ENCODE measurements around the gene BTN1A1.

The BTN1A1 gene

DNA sequence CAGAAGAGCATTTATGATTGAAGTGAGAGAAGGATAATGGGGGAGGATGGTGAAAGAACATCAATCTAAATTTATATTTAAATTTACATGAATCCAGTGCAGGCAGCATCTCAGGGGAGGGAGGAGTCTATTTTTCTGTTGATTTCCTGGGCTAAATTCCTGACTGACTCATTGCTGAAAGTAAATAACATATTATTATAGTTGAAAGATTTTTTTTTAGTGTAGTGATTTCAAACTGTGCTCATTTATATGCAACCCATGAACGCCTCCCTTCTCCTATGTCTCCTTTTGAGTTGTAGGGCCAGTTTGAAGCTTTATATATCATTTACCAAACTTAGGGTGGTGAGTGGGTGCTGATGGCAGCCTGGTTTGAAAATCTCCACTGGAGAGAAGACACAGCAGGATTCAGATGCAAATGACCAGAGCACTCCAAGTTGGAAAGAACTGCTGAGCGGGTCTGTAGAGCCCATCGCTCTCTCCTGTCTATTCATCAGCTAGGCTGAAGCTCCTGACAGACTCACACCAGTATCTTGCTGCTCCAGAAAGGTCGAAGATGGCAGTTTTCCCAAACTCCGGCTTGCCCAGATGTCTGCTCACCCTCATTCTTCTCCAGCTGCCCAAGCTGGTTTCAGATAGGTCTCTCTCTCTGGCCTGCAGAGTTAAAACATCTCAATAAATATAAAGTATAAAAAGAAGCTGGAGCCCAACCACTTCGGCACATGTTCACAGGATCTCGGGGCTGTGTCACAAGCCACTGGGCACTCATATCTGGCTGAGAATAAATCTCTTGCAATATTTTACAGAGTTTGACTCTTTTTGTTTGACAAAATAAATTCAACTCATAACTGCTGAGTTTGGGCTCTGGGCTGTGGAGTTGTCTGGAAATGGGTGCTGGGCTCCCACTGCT lies 24.0 kb upstream of the BTN1A1 start:
- DNase-seq (ENCODE audit: low read depth, low spot score) = no peak

- DNase-seq (ENCODE audit: low read depth, low spot score) = no peak
Measured at GRCh38 chr6:26476896-26477295, 23.2 kb upstream of the BTN1A1 start.

DNA sequence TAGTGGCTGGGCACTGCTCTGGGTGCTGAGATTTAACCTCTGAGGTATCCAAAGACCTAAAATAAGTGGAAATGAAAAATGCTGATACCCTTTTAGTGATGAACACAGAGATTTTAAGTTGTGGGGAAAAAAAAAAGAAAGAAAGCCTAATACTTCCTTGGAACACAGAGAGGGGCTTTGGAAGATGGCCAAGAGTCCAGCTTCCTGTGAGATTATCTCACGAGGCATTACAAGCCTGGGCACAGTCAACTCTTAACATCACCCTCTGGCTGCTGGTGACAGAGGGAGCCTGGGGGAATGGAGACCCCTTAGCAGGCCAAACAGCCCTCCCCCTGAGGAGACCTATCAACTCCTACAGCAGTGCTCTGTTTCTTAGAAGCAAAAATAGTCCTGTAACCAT lies 22.7 kb upstream of the BTN1A1 start:
- no peak for DNase-seq (ENCODE audit: low read depth, low spot score)

GRCh38 chr6:26478100-26478984 lies 21.8 kb upstream of the BTN1A1 start:
- DNase-seq (ENCODE audit: low read depth, low spot score) = no peak

DNA sequence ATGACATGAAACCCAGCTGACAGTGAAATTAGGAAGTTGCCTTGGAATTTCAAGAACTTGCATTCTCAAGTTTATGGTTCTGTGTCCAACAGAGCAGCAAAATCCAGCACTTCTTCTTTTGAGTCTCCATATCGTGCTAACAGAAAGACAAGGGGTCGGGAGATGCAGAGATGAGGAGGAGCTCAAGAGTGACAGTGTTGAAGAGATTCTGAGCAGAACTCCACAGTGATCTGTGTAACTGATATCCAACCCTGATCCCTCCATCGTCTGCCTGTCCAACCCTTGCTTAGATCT lies 21.2 kb upstream of the BTN1A1 start:
- no peak for DNase-seq (ENCODE audit: low read depth, low spot score)

- no peak for DNase-seq (ENCODE audit: low read depth, low spot score)
Measured at GRCh38 chr6:26482338-26482737, 17.8 kb upstream of the BTN1A1 start.

- no peak for DNase-seq (ENCODE audit: low read depth, low spot score)
Measured at GRCh38 chr6:26483727-26484126, 16.4 kb upstream of the BTN1A1 start.

GRCh38 chr6:26484161-26484560 lies 15.9 kb upstream of the BTN1A1 start:
- no peak for DNase-seq (ENCODE audit: low read depth, low spot score)

DNA sequence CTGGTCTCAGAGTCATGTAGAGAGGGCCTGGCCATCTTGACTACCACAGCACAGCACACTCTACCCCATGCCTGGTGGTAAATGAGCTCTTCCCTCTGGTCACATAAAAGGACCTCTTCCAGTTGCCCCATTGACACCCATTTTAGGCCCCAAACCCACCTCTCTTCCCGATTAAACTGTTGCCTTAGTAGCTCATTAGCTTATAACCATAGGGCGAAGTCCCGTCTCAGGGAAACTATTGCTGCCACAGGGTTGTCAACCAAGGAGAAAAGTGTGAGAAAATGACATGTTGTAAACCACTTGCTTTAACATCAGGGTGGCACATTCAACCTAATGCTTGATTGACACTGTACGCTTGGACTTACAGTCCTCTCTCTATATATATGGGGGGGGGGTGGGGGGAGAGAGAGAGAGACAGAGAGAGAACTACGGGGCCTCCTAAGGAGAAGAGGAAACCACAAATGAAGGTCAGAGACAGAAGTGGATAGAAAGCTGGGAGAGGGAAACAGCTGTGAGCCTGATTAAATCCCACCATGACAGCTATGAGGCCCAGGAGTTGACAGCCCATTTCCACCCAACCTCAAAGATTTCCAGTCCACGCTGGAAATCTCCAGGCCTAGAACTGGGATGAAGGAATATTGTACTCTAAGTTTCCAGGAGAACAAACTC lies 14.9 kb upstream of the BTN1A1 start:
- no peak for DNase-seq (ENCODE audit: low read depth, low spot score)

DNA sequence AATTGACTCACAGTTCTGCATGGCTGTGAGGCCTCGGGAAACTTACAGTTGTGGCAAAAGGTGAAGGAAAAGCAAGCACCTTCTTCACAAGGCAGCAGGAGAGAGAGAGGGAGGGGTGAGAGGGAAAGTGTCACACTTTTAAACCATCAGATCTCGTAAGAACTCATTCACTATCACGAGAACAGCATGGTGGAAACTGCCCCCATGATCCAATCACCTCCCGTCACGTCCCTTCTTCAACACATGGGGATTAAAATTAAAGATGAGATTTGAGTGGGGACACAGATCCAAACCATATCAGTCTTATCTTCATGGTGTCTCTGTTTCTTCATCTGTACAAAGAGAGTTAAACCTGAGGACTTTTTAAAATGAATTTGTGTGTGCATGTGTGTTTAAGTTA lies 13.7 kb upstream of the BTN1A1 start:
- DNase-seq (ENCODE audit: low read depth, low spot score) = no peak

- no peak for DNase-seq (ENCODE audit: low read depth, low spot score)
Measured at GRCh38 chr6:26487466-26487865, 12.6 kb upstream of the BTN1A1 start.

- no peak for DNase-seq (ENCODE audit: low read depth, low spot score)
Measured at GRCh38 chr6:26489996-26490964, 9.8 kb upstream of the BTN1A1 start.

GRCh38 chr6:26491604-26492003 lies 8.5 kb upstream of the BTN1A1 start:
- no peak for DNase-seq (ENCODE audit: low read depth, low spot score)

DNA sequence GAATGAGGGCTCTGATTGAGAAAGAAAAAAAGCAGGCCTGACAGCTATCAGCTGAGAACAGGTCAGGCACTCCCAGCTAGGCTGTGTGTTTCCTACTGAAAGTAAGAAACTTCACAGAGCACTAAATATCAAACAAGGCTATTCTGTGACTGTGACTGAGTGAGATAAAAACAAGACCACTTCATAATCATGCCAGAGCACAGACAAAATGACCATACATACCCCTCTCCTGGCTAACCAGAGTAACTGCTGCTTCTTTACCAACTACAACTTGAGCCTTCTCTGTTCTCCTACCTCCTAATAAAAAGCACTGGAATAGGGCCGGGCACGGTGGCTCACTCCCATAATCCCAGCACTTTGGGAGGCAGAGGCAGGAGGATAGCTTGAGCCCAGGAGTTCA lies 6.8 kb upstream of the BTN1A1 start:
- no peak for DNase-seq (ENCODE audit: low read depth, low spot score)

DNA sequence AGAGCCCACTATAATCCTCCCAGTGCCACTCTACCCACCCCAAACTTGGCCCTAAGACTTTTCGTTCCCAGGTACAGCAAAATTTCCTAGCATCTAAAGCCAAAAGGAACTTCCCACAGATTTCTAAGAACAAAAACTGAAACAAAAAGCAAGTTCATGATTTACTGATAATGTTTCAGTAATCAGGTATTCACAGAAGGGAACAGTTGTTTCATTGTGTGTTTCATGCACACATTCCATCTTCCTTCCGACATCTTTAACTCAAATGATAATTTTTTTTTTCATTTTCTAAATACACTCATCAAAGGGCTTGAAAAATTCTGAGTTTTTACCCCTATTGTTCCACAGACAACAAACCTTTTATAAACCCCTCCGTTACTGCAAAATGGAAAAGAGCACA lies 6.0 kb upstream of the BTN1A1 start:
- no peak for DNase-seq (ENCODE audit: low read depth, low spot score)

DNA sequence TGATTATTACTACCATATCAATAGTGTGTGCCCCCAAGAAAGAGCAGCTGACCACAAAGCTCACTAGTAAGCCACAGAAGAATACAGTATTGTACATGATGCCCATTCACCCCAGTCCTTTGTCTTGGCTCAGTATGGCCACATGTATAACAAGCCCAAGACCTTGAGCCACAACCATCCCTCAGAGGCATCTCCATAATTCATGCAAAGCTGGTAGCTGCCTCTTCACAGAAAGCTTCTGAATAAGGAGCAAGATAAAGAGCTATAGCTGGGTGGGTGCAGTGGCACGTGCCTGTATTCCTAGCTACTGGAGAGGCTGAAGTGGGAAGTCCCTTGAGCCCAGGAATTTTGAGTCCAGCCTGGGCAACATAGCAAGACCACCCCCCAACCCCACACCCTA lies 4.8 kb upstream of the BTN1A1 start:
- no peak for DNase-seq (ENCODE audit: low read depth, low spot score)

DNA sequence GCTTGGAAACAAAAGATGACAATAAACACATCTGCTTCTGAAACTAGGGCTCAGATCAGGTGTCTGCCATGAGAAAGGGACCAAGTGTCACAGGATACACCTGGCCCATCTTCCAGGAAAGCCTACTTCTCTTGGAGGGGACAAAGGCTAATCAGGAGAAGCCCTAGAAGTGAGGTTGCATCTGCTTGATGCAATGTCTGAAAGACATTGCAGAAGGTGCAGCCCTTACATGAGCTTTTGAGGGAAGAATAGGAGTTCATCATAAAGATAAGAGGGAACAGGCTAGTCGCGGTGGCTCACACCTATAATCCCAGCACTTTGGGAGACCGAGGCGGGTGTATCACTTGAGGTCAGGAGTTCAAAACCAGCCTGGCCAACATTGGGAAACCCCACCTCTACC lies 2.5 kb upstream of the BTN1A1 start:
- DNase-seq (ENCODE audit: low read depth, low spot score) = no peak

- no peak for DNase-seq (ENCODE audit: low read depth, low spot score)
Measured at GRCh38 chr6:26501482-26501986, 1.4 kb downstream of the BTN1A1 start.

DNA sequence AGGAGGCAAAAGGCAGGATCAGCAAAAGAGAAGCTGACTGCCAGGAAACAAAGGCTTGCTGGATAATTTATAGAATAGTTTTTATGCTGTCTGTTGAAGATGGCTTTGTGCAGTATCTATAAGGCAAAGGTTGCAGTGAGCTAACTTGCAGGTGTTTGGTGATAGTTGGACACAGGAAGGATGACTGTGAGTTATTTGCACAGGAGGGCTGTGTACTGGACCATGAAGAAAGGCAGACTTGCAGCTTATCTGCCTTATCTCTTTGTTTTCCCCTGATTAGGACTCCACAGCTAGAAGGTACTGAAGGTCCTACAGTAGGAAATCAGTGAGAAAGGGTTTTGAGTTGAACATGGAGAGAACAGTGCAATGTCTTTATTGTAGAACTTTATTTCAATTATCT lies 2.1 kb downstream of the BTN1A1 start:
- no peak for DNase-seq (ENCODE audit: low read depth, low spot score)

GRCh38 chr6:26502626-26503025 lies 2.5 kb downstream of the BTN1A1 start:
- no peak for DNase-seq (ENCODE audit: low read depth, low spot score)

DNA sequence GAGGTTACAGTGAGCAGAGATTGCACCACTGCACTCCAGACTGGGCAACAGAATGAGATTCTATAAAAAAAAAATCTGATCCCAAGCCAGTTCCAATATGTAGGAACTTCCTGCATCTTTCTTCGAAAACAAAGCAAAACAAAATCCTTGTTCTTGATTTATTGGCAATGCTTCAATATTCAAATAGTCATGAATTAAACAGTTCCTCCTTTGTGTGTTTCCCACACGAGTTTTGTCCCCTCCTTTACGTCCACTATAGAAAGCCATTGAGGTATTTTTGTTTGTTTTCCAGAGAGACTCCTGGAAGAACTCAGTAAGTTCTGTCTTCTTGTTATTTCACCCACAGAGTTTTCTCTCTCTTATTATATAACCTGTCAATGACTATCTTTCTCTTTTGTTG lies 7.6 kb downstream of the BTN1A1 start:
- DNase-seq (ENCODE audit: low read depth, low spot score) = no peak
